Liver (tissue), 9 donors: Measurements from ENCODE around the gene AMDHD1. TPM values are rescaled to one million over a fixed set of nuclear protein-coding genes. Genes with fewer than 3 reads are reported as not detected.

ENCODE experiments used
- DNase-seq: peaks from one replicate; pipeline ENCODE4 v3.0.0-alpha.2; 2017; ENCODE audit warnings: low spot score
- H3K27ac ChIP-seq, 2 donors: one replicate each; pipeline ENCODE4 v1.7.0; 2013; ENCODE audit warnings: inconsistent platforms in 2 of 2, low read length in 2 of 2, control low read depth in 1 of 2, low read depth in 1 of 2, mild to moderate bottlenecking in 1 of 2
- H3K27me3 ChIP-seq, 4 donors: one replicate each; pipeline versions ENCODE4 v1.6.1 to v1.7.0; 2013; ENCODE audit warnings: low read length in 3 of 4, inconsistent platforms in 1 of 4, mild to moderate bottlenecking in 1 of 4, moderate library complexity in 1 of 4; ENCODE audit not compliant: control insufficient read depth in 4 of 4, insufficient read depth in 4 of 4
- H3K36me3 ChIP-seq, 4 donors: one replicate each; pipeline versions ENCODE4 v1.6.1 to v1.7.0; 2013; ENCODE audit warnings: low read length in 3 of 4, mild to moderate bottlenecking in 3 of 4, low read depth in 1 of 4, moderate library complexity in 1 of 4; ENCODE audit not compliant: control insufficient read depth in 4 of 4, insufficient read depth in 3 of 4
- H3K4me1 ChIP-seq, 4 donors: one replicate each; pipeline versions ENCODE4 v1.6.1 to v1.7.0; 2013; ENCODE audit warnings: low read length in 3 of 4, mild to moderate bottlenecking in 3 of 4, moderate library complexity in 1 of 4; ENCODE audit not compliant: control insufficient read depth in 4 of 4, insufficient read depth in 4 of 4
- H3K4me3 ChIP-seq, 3 donors: one replicate each; pipeline versions ENCODE4 v1.6.1 to v1.7.0; 2013; ENCODE audit warnings: low read length in 3 of 3, control low read depth in 1 of 3, low read depth in 1 of 3, mild to moderate bottlenecking in 1 of 3
- H3K9ac ChIP-seq, 2 donors: one replicate each; pipeline ENCODE4 v1.7.0; 2013; ENCODE audit warnings: low read length in 2 of 2, mild to moderate bottlenecking in 2 of 2, moderate library complexity in 2 of 2, control low read depth in 1 of 2, low read depth in 1 of 2
- H3K9me3 ChIP-seq, 4 donors: one replicate each; pipeline versions ENCODE4 v1.6.1 to v1.7.0; 2013; ENCODE audit warnings: low read length in 3 of 4; ENCODE audit not compliant: control insufficient read depth in 4 of 4
- FOXA1 ChIP-seq: IDR thresholded peaks from 2 replicates; pipeline ENCODE4 v1.6.1; 2016; ENCODE audit warnings: antibody characterized with exemption
- FOXA2 ChIP-seq: IDR thresholded peaks from 2 replicates; pipeline ENCODE4 v1.6.1; 2016; ENCODE audit warnings: antibody characterized with exemption
- GABPA ChIP-seq, 2 donors: IDR thresholded peaks in 1 of 2; conservative IDR thresholded peaks in 1 of 2; 2 replicates each; pipeline ENCODE4 v1.6.1; 2016; ENCODE audit warnings: antibody characterized with exemption in 2 of 2, mild to moderate bottlenecking in 1 of 2, moderate library complexity in 1 of 2
- HNF4A ChIP-seq, 2 donors: conservative IDR thresholded peaks; 2 replicates each; pipeline ENCODE4 v1.6.1; 2016; ENCODE audit warnings: antibody characterized with exemption in 2 of 2, mild to moderate bottlenecking in 2 of 2
- HNF4G ChIP-seq: IDR thresholded peaks from 2 replicates; pipeline ENCODE4 v1.6.1; 2016; ENCODE audit warnings: antibody characterized with exemption
- RAD21 ChIP-seq, 2 donors: IDR thresholded peaks; 2 replicates each; pipeline ENCODE4 v1.6.1; 2016; ENCODE audit warnings: antibody characterized with exemption in 2 of 2, mild to moderate bottlenecking in 2 of 2
- RXRA ChIP-seq, 2 donors: IDR thresholded peaks; 2 replicates each; pipeline ENCODE4 v1.6.1; 2017 to 2018; ENCODE audit warnings: antibody characterized with exemption in 2 of 2, mild to moderate bottlenecking in 1 of 2
- SP1 ChIP-seq: IDR thresholded peaks from 2 replicates; pipeline ENCODE4 v1.6.1; 2018; ENCODE audit warnings: antibody characterized with exemption, mild to moderate bottlenecking
- TAF1 ChIP-seq: conservative IDR thresholded peaks from 2 replicates; pipeline ENCODE4 v1.6.1; 2016; ENCODE audit warnings: antibody characterized with exemption, mild to moderate bottlenecking
- WGBS: extraction: QIAGEN DNeasy Blood & Tissue Kit; methylation state at CpG from one replicate; pipeline ENCODE4 v1.1.7; 2013; 5-methylcytosine and 5-hydroxymethylcytosine counted together
- polyA plus RNA-seq, 2 donors: library from polyadenylated mRNA; stranded (reverse) in 1 of 2; unstranded in 1 of 2; fragments of 200-250 nt in 1 of 2; fragments of >200 nt in 1 of 2; fragmentation: Nextera tagmentation in 1 of 2; extraction: Ambion mirVana in 1 of 2; gene quantifications; one replicate each; pipeline versions ENCODE4 v1.2.1 to v1.2.3, GENCODE V29; 2013 to 2015
- total RNA-seq, 2 donors: library from RNA; depleted of rRNA; stranded (reverse); fragments of >200 nt; gene quantifications; one replicate each; pipeline ENCODE4 v1.2.3, GENCODE V29; 2014
- TF ChIP-seq, protein P1 (sequence below): fragments of 150-350 bp; IDR thresholded peaks from 2 replicates; pipeline ENCODE4 v1.5.1; 2017; ENCODE audit warnings: improper control_type of control experiment, low read depth, low read length; ENCODE audit not compliant: missing input control
- TF ChIP-seq, protein P2 (sequence below): IDR thresholded peaks from 2 replicates; pipeline ENCODE4 v1.6.1; 2016; ENCODE audit warnings: antibody characterized with exemption
- TF ChIP-seq, protein P3 (sequence below): IDR thresholded peaks from 2 replicates; pipeline ENCODE4 v1.6.1; 2016; ENCODE audit warnings: antibody characterized with exemption, mild to moderate bottlenecking
- TF ChIP-seq, protein P4 (sequence below): IDR thresholded peaks from 2 replicates; pipeline ENCODE4 v1.6.1; 2016; ENCODE audit warnings: antibody characterized with exemption
- donor health status: healthy.
- donor health status: healthy.
- donor health status: healthy.
- donor health status: healthy.
- donor health status: healthy.

The AMDHD1 gene
- total and polyA plus RNA-seq, 4 donors, result 50.3 to 124 (median 80.7) TPM

DNA sequence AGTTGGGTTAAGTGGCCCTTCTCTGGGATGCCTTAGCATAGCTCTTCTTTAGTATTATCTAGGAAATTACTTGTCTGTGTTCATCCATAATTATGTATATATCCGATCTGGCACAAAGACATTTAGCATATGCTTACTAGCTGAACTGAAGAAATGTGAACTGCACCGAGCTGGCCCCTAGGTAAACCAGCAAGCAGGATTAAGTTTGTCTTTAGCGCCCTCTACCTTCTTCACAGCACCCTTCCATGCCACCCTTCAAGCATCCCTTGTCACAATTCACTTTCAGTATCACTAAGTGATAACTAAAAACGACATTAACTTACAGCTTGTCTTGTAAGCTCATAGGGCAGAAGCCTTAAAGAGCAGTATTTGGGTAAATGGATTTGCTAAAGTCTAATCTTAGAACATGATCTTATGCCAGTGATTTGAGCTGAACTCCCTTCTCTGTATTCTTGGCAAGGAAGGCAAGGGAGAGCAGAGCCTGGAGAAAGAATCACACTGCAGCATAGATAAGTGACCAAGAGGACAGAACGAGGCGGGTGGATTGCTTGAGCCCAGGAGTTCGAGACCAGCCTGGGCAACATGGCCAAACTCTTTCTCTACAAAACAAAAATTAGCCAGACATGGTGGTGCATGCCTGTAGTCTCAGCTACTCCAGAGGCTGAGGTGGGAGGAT lies 55.6 kb downstream of the AMDHD1 start:
- peaks cover 0 to 20% (median 15%) of the 10 kb centered on the region in 4 donors for H3K36me3 ChIP-seq
- H3K4me3 ChIP-seq, result no peak overlapping the region
- peak overlapping the region in 1 of 2 donors; percentile 84 for H3K27ac ChIP-seq
- H3K27me3 ChIP-seq, result no peaks in the 10 kb centered on the region
- H3K9ac ChIP-seq, result no peak overlapping the region
- WGBS, result 17% methylated on average over 7 of the region's 7 CpGs
- H3K9me3 ChIP-seq, result no peaks in the 10 kb centered on the region
- TF ChIP-seq HNF4A (conservative IDR thresholded peaks at IDR 0.05), result peak in 1 of 2 donors; percentile 37
- TF ChIP-seq, protein P1, sequence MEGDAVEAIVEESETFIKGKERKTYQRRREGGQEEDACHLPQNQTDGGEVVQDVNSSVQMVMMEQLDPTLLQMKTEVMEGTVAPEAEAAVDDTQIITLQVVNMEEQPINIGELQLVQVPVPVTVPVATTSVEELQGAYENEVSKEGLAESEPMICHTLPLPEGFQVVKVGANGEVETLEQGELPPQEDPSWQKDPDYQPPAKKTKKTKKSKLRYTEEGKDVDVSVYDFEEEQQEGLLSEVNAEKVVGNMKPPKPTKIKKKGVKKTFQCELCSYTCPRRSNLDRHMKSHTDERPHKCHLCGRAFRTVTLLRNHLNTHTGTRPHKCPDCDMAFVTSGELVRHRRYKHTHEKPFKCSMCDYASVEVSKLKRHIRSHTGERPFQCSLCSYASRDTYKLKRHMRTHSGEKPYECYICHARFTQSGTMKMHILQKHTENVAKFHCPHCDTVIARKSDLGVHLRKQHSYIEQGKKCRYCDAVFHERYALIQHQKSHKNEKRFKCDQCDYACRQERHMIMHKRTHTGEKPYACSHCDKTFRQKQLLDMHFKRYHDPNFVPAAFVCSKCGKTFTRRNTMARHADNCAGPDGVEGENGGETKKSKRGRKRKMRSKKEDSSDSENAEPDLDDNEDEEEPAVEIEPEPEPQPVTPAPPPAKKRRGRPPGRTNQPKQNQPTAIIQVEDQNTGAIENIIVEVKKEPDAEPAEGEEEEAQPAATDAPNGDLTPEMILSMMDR, result peak; percentile 88
- TF ChIP-seq RAD21 (IDR thresholded peaks at IDR 0.05), result peak; percentile 94 to 95
- TF ChIP-seq HNF4G, result no peak
- TF ChIP-seq RXRA (IDR thresholded peaks at IDR 0.05), result peak in 1 of 2 donors; percentile 45
- TF ChIP-seq FOXA2, result peak; percentile 36
- DNase-seq, result no peak
- H3K4me1 ChIP-seq, result peaks cover 7 to 42% (median 19%) of the 10 kb centered on the region in 4 donors

DNA sequence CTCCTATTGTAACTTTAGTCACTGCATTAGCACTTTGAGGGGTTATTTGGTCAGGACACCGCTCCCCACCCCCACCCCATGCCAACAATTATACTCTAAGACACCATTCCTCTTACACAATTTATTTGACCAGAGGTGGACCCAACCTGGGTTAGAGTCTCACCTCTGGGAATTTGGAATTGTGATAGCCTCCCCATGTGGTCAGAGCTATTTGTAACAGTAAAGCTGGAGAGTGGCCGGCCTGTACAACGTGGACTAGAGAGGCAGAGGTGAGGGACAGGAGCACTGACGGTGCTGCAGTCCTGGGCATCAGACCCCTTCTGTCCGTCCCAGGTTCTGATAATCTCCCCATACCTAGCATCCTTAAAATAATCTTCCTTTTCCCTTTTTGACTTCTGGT lies 56.4 kb downstream of the AMDHD1 start:
- no peak for DNase-seq
- Histone ChIP-seq H3K4me1 (peaks cover 7 to 39% (median 19%) of the 10 kb centered on the region in 4 donors), H3K27ac (no peak overlapping the region), H3K9ac (no peak overlapping the region), H3K9me3 (no peaks in the 10 kb centered on the region), H3K4me3 (no peak overlapping the region), H3K36me3 (peaks cover 0 to 23% (median 16%) of the 10 kb centered on the region in 4 donors), H3K27me3 (no peaks in the 10 kb centered on the region)
- TF ChIP-seq RXRA (IDR thresholded peaks at IDR 0.05), result peak in 1 of 2 donors; percentile 60
- TF ChIP-seq HNF4A (conservative IDR thresholded peaks at IDR 0.05), result peak; percentile 39 to 61
- TF ChIP-seq, protein P2, sequence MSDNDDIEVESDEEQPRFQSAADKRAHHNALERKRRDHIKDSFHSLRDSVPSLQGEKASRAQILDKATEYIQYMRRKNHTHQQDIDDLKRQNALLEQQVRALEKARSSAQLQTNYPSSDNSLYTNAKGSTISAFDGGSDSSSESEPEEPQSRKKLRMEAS, result peak; percentile 30
- TF ChIP-seq RAD21 (IDR thresholded peaks at IDR 0.05), result peak; percentile 26 to 27
- TF ChIP-seq TAF1, result no peak
- TF ChIP-seq, protein P1, result no peak
- 62% methylated on average over 5 of the region's 5 CpGs for WGBS

DNA sequence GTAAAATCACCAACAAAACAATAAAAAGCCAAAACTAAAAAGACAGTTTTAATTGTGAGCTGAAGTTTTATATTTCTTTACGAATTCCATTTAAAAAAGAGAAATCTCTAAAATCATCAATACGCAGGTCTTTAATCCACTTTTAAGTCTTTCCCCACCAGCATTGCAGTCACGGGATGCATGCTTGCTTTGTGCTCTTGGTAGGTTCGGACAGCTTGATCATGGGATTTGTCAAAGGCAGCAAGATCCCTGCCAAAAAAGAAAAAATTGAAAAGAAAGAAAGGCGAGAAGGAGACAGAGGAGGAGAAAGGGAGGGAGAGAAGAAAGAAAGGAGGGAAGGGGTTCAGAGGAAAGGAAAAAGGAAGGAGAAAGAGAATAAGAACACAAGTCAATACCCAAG lies 57.7 kb downstream of the AMDHD1 start:
- Histone ChIP-seq H3K27ac (no peak overlapping the region), H3K27me3 (no peaks in the 10 kb centered on the region), H3K9ac (no peak overlapping the region), H3K4me1 (peaks cover 3 to 35% (median 17%) of the 10 kb centered on the region in 4 donors), H3K9me3 (no peaks in the 10 kb centered on the region), H3K4me3 (no peak overlapping the region), H3K36me3 (peaks cover 3 to 35% (median 27%) of the 10 kb centered on the region in 4 donors)
- 94% methylated on average over 5 of the region's 5 CpGs for WGBS
- TF ChIP-seq, protein P3, sequence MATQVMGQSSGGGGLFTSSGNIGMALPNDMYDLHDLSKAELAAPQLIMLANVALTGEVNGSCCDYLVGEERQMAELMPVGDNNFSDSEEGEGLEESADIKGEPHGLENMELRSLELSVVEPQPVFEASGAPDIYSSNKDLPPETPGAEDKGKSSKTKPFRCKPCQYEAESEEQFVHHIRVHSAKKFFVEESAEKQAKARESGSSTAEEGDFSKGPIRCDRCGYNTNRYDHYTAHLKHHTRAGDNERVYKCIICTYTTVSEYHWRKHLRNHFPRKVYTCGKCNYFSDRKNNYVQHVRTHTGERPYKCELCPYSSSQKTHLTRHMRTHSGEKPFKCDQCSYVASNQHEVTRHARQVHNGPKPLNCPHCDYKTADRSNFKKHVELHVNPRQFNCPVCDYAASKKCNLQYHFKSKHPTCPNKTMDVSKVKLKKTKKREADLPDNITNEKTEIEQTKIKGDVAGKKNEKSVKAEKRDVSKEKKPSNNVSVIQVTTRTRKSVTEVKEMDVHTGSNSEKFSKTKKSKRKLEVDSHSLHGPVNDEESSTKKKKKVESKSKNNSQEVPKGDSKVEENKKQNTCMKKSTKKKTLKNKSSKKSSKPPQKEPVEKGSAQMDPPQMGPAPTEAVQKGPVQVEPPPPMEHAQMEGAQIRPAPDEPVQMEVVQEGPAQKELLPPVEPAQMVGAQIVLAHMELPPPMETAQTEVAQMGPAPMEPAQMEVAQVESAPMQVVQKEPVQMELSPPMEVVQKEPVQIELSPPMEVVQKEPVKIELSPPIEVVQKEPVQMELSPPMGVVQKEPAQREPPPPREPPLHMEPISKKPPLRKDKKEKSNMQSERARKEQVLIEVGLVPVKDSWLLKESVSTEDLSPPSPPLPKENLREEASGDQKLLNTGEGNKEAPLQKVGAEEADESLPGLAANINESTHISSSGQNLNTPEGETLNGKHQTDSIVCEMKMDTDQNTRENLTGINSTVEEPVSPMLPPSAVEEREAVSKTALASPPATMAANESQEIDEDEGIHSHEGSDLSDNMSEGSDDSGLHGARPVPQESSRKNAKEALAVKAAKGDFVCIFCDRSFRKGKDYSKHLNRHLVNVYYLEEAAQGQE, result no peak
- TF ChIP-seq, protein P4, sequence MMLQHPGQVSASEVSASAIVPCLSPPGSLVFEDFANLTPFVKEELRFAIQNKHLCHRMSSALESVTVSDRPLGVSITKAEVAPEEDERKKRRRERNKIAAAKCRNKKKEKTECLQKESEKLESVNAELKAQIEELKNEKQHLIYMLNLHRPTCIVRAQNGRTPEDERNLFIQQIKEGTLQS, result no peak
- TF ChIP-seq HNF4A (conservative IDR thresholded peaks at IDR 0.05) (no peak), SP1 (no peak), RXRA (IDR thresholded peaks at IDR 0.05) (no peak), TAF1 (no peak), GABPA (IDR thresholded peaks at IDR 0.05 in 1 of 2, conservative IDR thresholded peaks at IDR 0.05 in 1 of 2) (no peak), FOXA1 (no peak), HNF4G (no peak)
- DNase-seq, result no peak
